ENCODE data around the gene ATF7.
A peak's percentile ranks its signal among the peaks of the same experiment; 100 is the strongest.

Gene ATF7

DNA sequence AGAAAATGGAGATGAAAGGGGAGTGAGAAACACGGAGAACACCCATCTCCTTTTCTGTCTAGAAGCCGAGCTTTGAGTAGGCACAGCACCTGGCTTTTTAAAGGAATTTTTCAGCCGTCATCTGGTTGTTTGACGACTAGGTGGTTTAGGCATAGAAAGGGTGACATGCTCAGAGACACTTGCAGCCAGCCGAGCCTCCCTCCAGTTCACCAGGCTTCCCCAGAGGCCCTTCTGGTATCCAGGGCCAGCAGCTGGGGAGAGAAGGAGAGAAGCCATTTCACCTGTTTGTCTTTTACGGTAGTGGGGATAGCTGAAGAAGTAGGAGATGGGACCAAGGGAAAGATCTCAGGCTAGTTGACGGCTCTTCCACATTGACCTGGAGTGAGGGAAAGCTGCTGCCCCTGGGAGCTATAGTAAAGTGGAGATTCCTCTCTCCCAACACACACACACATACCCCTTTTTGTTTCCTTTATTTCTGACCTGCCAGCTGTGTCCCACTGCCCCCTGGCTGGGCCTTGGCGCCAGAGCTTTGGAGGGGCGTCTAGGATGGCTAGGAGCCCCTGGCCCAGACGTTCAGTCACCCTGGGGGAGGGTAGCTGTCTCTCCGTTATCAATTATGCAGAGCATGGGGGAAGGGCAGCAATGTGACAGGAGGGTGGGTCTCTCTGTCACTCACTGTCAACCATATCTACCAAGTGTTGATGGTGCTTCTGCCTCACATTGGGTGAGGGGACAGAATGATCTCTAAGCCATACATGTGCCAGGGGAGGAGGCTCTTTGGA is 132.4 kb downstream of the ATF7 start:
- H3K79me2 ChIP-seq (ENCODE audit: control insufficient read depth, low read length), result peaks cover 13% of the 10 kb centered on the region
- H3K4me1 ChIP-seq (ENCODE audit: control insufficient read depth, low read length), result peaks cover 58% of the 10 kb centered on the region
- no peaks in the 10 kb centered on the region for H3K27me3 ChIP-seq (ENCODE audit: control insufficient read depth, low read length)
- no peaks in the 10 kb centered on the region for H3K9me3 ChIP-seq (ENCODE audit: control insufficient read depth, insufficient read depth, low read length)
- H3K4me2 ChIP-seq (ENCODE audit: low read length), result peak overlapping the region; percentile 100
- no peaks in the 10 kb centered on the region for H4K20me1 ChIP-seq (ENCODE audit: control insufficient read depth, insufficient read depth, low read depth, low read length)
- 0 out of 2 replicates have a peak, but pooled peaks cover 3% of the 10 kb centered on the region for H3K36me3 ChIP-seq (ENCODE audit: control insufficient read depth, low read length)
- no peaks in the 10 kb centered on the region for H3K9me2 ChIP-seq (replicated peaks; ENCODE audit: control insufficient read depth, low read length)
- peak overlapping the region; percentile 93 for H3K4me3 ChIP-seq (ENCODE audit: low read length)
- peaks cover 2% of the 10 kb centered on the region; the same call in 1 of the 2 replicates for H3F3A ChIP-seq (ENCODE audit: control insufficient read depth, insufficient read depth)
- no peak for TF ChIP-seq EZH2phosphoT487 (IDR thresholded peaks at IDR 0.05; ENCODE audit: borderline replicate concordance, low read length)
- TF ChIP-seq, protein P1, sequence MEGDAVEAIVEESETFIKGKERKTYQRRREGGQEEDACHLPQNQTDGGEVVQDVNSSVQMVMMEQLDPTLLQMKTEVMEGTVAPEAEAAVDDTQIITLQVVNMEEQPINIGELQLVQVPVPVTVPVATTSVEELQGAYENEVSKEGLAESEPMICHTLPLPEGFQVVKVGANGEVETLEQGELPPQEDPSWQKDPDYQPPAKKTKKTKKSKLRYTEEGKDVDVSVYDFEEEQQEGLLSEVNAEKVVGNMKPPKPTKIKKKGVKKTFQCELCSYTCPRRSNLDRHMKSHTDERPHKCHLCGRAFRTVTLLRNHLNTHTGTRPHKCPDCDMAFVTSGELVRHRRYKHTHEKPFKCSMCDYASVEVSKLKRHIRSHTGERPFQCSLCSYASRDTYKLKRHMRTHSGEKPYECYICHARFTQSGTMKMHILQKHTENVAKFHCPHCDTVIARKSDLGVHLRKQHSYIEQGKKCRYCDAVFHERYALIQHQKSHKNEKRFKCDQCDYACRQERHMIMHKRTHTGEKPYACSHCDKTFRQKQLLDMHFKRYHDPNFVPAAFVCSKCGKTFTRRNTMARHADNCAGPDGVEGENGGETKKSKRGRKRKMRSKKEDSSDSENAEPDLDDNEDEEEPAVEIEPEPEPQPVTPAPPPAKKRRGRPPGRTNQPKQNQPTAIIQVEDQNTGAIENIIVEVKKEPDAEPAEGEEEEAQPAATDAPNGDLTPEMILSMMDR (IDR thresholded peaks at IDR 0.05; ENCODE audit: low read depth, low read length, poor library complexity, severe bottlenecking), result no peak
- peak overlapping the region; percentile 24; the same call in 1 of the 2 replicates for H3K27ac ChIP-seq (ENCODE audit: low read depth, low read length)

DNA sequence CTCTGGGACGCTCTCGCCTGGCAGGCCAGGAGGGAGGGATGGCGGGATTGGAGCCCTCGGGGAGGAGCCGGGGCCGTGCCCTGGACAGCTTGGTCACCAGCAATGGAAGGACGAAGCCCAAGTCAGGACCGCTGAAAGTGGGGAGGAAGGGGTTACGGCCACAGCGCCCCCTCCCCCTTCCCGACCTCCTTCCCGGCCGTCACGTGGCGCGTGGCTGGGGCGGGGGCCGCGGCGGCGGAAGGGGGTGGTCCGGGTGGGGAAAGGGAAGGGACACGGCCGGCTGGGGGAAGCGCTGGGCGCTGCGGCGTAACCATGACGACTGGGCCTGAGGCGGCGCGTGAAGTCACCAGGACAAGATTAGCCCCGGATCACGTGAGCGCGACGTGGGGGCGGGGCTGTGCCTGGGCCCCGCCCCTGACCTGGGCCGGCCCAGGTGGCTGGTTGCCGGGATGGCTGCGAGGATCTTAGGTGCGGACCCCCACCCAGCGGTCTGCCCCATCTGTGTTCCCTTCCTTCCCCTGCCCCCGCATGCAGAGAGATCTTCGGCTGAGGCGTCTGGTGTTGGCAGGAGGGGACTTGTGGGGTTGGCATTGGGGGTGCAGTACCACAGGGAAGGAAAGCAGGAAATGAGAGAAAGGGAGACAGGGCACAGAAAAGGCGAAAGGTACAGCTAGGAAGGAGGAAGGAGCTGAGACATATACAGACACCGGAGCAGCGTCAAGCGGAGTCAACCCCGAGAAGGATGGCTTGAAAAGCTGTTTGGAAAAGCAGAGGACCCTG is 133.2 kb downstream of the ATF7 start:
- Histone ChIP-seq H3K4me2 (ENCODE audit: low read length) (peak overlapping the region; percentile 100), H3K9me3 (ENCODE audit: control insufficient read depth, insufficient read depth, low read length) (no peaks in the 10 kb centered on the region), H3K9me2 (replicated peaks; ENCODE audit: control insufficient read depth, low read length) (no peaks in the 10 kb centered on the region), H3K36me3 (ENCODE audit: control insufficient read depth, low read length) (0 out of 2 replicates have a peak, but pooled peaks cover 3% of the 10 kb centered on the region), H4K20me1 (ENCODE audit: control insufficient read depth, insufficient read depth, low read depth, low read length) (no peaks in the 10 kb centered on the region), H3K79me2 (ENCODE audit: control insufficient read depth, low read length) (peaks cover 5% of the 10 kb centered on the region; the same call in 1 of the 2 replicates), H3K4me3 (ENCODE audit: low read length) (peak overlapping the region; percentile 93), H3K27ac (ENCODE audit: low read depth, low read length) (peak overlapping the region; percentile 24; the same call in 1 of the 2 replicates), H3K27me3 (ENCODE audit: control insufficient read depth, low read length) (no peaks in the 10 kb centered on the region), H3F3A (ENCODE audit: control insufficient read depth, insufficient read depth) (peaks cover 2% of the 10 kb centered on the region; the same call in 1 of the 2 replicates), H3K4me1 (ENCODE audit: control insufficient read depth, low read length) (peaks cover 51% of the 10 kb centered on the region)
- no peak for TF ChIP-seq EZH2phosphoT487 (IDR thresholded peaks at IDR 0.05; ENCODE audit: borderline replicate concordance, low read length)
- TF ChIP-seq, protein P1 (IDR thresholded peaks at IDR 0.05; ENCODE audit: low read depth, low read length, poor library complexity, severe bottlenecking), result no peak

DNA sequence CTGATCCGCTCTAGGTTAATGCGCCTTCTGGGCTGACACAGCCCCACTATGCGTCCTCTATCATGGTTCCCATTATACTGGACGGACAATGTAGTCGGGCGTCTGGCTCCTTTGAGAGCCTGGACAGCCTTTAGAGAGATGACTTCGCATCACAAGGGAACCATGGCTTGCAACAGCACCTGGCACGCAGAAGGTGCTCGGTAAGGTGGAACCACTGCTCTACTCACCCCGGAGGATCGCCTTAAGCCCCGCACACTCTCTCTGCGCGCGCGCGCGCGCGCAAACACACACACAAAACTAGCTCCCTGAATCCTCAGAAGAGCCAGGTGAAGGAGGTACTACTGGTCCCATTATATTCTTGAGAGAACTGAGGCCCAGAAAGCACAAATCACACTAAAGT is 134.0 kb downstream of the ATF7 start:
- Histone ChIP-seq H3F3A (ENCODE audit: control insufficient read depth, insufficient read depth) (peaks cover 2% of the 10 kb centered on the region; the same call in 1 of the 2 replicates), H3K4me3 (ENCODE audit: low read length) (peak overlapping the region; percentile 93), H3K36me3 (ENCODE audit: control insufficient read depth, low read length) (0 out of 2 replicates have a peak, but pooled peaks cover under 1% of the 10 kb centered on the region), H3K9me3 (ENCODE audit: control insufficient read depth, insufficient read depth, low read length) (no peaks in the 10 kb centered on the region), H3K4me1 (ENCODE audit: control insufficient read depth, low read length) (peaks cover 43% of the 10 kb centered on the region), H3K27ac (ENCODE audit: low read depth, low read length) (no peak overlapping the region), H4K20me1 (ENCODE audit: control insufficient read depth, insufficient read depth, low read depth, low read length) (no peaks in the 10 kb centered on the region), H3K9me2 (replicated peaks; ENCODE audit: control insufficient read depth, low read length) (no peaks in the 10 kb centered on the region), H3K4me2 (ENCODE audit: low read length) (peak overlapping the region; percentile 100), H3K27me3 (ENCODE audit: control insufficient read depth, low read length) (no peaks in the 10 kb centered on the region), H3K79me2 (ENCODE audit: control insufficient read depth, low read length) (0 out of 2 replicates have a peak, but pooled peaks cover 4% of the 10 kb centered on the region)
- TF ChIP-seq, protein P1 (IDR thresholded peaks at IDR 0.05; ENCODE audit: low read depth, low read length, poor library complexity, severe bottlenecking), result no peak
- no peak for TF ChIP-seq EZH2phosphoT487 (IDR thresholded peaks at IDR 0.05; ENCODE audit: borderline replicate concordance, low read length)

All from DOHH2 (cell line).